AG04449 (cell line): Measurements from ENCODE around the gene ZFPL1.
A peak's percentile ranks its signal among the peaks of the same experiment; 100 is the strongest.

Experiments
- CTCF ChIA-PET: fragments of 350-600 bp; formaldehyde crosslinking; extraction: SDS; loops from one replicate; lab custom pipeline; 2021; ENCODE audit warnings: antibody characterized with exemption; lab: Yijun Ruan, JAX
- POLR2A ChIA-PET: fragments of 400-600, 350-600 bp; formaldehyde crosslinking; extraction: SDS; loops from one replicate; lab custom pipeline; 2020; ENCODE audit warnings: antibody characterized with exemption, inconsistent platforms; lab: Yijun Ruan, JAX
- DNase-seq: peaks from one replicate; pipeline ENCODE4 v3.0.0-alpha.2; 2010; ENCODE audit warnings: low read depth, low spot score
- H3K4me3 ChIP-seq: 2 replicates; pipeline ENCODE4 v1.5.1; 2011; ENCODE audit warnings: low read depth, mild to moderate bottlenecking, control low read depth, low read length
- TF ChIP-seq, protein P1 (sequence below): IDR thresholded peaks from one replicate; pipeline ENCODE4 v1.5.1; 2011; ENCODE audit warnings: mild to moderate bottlenecking, moderate library complexity, low read length, control low read depth, inconsistent platforms; ENCODE audit not compliant: insufficient read depth; ENCODE audit errors: missing control alignments

Gene ZFPL1

DNA sequence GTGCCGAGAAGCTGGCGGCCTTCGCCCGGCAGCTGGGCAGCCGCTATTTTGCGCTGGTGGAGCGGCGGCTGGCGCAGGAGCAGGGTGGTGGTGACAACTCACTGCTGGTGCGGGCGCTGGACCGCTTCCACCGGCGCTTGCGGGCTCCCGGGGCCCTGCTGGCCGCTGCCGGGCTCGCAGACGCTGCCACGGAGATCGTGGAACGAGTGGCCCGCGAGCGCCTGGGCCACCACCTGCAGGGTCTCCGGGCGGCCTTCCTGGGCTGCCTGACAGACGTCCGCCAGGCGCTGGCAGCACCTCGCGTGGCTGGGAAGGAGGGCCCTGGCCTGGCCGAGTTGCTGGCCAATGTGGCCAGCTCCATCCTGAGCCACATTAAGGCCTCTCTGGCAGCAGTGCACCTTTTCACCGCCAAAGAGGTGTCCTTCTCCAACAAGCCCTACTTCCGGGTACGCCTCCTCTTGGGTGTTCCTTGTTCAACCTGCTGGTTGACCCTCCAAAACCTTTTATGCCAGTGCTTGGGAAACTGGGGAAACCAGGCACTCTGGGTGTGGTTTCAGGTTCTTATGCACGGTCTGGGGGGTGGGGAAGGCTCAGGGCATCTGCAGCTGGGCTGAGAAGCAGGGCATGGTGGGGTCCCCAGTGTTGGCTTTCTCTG, 24.6 kb downstream of the ZFPL1 start:
- CTCF ChIA-PET = interaction anchor here (0.7 to 7.0 kb wide), 3 partner anchors 11 to 183 kb away, joined by 3 to 169 read pairs (median 72); partner anchors contain the start of genes FAU, MRPL49, VPS51 and ZNHIT2
- POLR2A ChIA-PET = no interaction called here
- no peak for DNase-seq
- H3K4me3 ChIP-seq = no peak overlapping the region
- TF ChIP-seq, protein P1, sequence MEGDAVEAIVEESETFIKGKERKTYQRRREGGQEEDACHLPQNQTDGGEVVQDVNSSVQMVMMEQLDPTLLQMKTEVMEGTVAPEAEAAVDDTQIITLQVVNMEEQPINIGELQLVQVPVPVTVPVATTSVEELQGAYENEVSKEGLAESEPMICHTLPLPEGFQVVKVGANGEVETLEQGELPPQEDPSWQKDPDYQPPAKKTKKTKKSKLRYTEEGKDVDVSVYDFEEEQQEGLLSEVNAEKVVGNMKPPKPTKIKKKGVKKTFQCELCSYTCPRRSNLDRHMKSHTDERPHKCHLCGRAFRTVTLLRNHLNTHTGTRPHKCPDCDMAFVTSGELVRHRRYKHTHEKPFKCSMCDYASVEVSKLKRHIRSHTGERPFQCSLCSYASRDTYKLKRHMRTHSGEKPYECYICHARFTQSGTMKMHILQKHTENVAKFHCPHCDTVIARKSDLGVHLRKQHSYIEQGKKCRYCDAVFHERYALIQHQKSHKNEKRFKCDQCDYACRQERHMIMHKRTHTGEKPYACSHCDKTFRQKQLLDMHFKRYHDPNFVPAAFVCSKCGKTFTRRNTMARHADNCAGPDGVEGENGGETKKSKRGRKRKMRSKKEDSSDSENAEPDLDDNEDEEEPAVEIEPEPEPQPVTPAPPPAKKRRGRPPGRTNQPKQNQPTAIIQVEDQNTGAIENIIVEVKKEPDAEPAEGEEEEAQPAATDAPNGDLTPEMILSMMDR = no peak

DNA sequence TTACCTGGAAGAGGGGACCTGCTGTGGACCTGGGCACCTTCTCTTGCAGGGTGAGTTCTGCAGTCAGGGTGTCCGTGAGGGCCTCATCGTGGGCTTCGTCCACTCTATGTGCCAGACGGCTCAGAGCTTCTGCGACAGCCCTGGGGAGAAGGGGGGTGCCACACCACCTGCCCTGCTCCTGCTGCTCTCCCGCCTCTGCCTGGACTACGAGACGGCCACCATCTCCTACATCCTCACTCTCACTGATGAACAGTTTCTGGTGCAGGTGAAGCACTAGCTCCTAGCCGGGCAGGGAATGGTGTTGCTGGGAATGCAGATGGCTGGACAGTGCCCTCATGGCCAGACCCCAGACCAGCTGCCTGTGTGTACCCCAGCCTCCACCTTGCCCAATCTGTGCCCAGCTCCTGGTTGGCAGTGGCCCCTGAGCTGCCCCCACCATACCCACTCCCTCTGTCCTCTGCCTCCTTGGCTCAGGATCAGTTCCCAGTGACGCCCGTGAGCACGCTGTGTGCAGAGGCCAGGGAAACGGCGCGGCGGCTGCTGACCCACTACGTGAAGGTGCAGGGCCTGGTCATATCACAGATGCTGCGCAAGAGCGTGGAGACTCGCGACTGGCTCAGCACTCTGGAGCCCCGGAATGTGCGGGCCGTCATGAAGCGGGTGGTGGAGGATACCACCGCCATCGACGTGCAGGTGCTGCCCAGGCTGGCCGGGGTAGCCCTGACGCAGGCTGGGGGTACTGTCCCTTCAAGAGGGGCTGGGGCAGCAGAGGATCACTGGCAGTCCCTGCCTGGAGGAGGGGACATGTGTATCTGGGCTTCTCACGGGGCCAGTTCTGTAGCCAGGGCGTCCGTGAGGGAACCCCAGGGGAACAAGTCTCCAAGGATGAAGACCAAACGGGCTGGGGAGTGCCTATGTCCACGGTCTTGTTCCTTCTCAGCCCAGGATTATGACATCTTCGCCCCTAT, 25.5 kb downstream of the ZFPL1 start:
- POLR2A ChIA-PET = interaction anchor here (1.0 kb wide), 1 partner anchor 13 kb away, joined by 8 read pairs; the partner anchor contains the start of gene VPS51
- no peak for DNase-seq
- H3K4me3 ChIP-seq = no peak overlapping the region
- CTCF ChIA-PET = interaction anchor here (0.7 to 7.0 kb wide), 22 partner anchors 6 to 264 kb away, joined by 3 to 169 read pairs (median 4); partner anchors contain the start of genes ARL2, CAPN1, CDCA5 and FAU
- TF ChIP-seq, protein P1 = no peak

DNA sequence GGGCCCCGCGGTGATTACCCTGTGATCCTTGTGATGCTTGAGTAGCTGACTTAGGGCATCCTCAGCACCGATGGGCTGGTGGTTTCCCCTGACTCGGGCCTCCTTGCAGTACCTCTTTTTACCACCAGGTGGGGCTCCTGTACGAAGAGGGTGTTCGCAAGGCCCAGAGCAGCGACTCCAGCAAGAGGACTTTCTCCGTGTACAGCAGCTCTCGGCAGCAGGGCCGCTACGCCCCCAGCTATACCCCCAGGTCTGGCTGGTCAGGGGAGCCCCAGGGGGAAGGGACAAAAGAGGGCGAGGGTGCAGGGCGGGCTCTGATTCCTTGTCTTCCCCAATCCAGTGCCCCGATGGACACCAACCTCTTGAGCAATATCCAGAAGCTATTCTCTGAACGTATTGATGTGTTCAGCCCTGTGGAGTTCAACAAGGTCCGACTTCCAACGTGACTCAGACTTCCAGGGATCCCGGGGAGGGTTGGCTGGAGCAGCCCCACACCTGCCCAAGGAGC, 26.4 kb downstream of the ZFPL1 start:
- no peak overlapping the region for H3K4me3 ChIP-seq
- DNase-seq = no peak
- CTCF ChIA-PET = interaction anchor here (0.7 to 7.0 kb wide), 31 partner anchors 7 to 265 kb away, joined by 3 to 169 read pairs (median 4); partner anchors contain the start of genes ARL2, CAPN1, CDCA5 and FAU
- TF ChIP-seq, protein P1 = peak; percentile 90
- POLR2A ChIA-PET = interaction anchor here (0.5 to 1.3 kb wide), 4 partner anchors 8 to 752 kb away, joined by 3 to 8 read pairs (median 4); partner anchors contain the start of gene VPS51

DNA sequence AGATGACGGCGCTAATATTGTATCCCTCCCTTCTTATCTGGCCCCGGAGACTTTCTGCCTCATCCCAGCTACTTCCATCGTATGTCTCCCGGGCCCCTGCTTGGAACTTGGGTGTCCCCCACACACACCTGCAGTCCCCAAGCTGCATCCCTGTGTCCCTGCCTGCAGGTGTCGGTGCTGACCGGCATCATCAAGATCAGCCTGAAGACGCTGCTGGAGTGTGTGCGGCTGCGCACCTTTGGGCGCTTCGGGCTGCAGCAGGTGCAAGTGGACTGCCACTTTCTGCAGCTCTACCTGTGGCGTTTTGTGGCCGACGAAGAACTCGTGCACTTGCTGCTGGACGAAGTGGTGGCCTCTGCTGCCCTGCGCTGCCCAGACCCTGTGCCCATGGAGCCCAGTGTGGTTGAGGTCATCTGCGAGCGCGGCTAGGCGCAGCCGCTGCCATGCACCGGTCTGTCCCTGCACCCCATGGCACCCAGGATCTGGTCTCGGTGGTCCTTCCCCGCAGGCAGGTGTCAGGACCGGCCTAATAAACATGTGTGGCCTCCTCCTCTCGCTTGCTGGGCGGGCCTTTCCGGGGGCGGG, 27.2 kb downstream of the ZFPL1 start:
- no peak for DNase-seq
- ChIA-PET CTCF (interaction anchor here (0.9 to 7.0 kb wide), 27 partner anchors 8 to 268 kb away, joined by 3 to 169 read pairs (median 5); partner anchors contain the start of genes ARL2, BATF2, CAPN1 and CDC42BPG), POLR2A (interaction anchor here (0.6 to 1.3 kb wide), 5 partner anchors 10 to 18 kb away, joined by 3 to 5 read pairs (median 5); partner anchors contain the start of gene FAU)
- TF ChIP-seq, protein P1 = no peak
- H3K4me3 ChIP-seq = no peak overlapping the region

DNA sequence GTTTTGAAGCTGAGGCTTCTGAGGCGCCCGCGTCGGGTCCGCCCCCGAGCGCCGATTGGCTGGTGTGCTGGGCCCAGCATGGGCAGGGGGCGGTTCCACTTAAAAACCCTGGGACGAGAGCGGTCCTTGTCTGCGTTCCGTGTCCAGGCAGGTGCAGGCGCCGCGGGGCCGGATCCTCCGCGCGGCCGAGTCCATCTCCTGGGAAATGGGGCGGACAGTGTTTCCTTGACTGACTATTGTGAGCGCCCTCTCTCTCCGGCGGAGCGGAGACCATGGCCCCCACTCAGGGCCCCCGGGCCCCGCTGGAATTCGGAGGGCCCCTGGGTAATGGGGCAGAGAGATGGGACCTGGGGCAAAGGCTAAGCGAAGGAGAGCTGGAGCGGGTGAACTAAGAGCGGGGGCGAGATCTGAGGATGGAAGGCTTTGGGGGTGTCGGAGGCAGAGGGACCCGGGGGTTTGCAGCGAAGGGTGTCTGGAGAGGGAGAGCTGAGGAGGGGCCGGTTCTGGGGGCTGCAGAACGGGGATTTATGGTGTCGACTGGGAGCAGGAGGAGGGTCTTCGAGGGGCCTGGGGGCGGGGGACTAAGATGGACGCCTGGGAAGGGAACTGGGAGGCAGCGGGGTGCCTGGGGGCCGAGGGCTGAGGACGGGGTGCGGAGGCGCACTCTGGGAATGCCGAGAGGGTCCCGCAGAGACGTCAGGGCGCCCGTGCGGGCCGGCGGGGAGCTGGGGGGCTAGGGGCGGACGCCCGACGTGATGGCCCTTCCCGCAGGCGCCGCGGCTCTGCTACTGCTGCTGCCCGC, 27.9 kb downstream of the ZFPL1 start, which contains the start of gene TM7SF2:
TSS of gene TM7SF2 (plus strand) at position 129 of the 802 bp plus-strand sequence. CDS start at position 273, 144 bp downstream.
- TF ChIP-seq, protein P1 = no peak
- CTCF ChIA-PET = interaction anchor here (0.8 to 7.0 kb wide), 20 partner anchors 8 to 268 kb away, joined by 3 to 169 read pairs (median 6); partner anchors contain the start of genes ARL2, BATF2, CAPN1 and CDC42BPG
- DNase-seq = no peak
- H3K4me3 ChIP-seq = peak within 1 kb of the TSS; percentile 54
- POLR2A ChIA-PET = interaction anchor here (0.6 to 1.3 kb wide), 7 partner anchors 10 to 23 kb away, joined by 3 to 5 read pairs (median 4); partner anchors contain the start of genes FAU, MRPL49 and SYVN1
